Activated CD4-positive, CD25-positive, alpha-beta regulatory T cell treated with anti-CD3 and anti-CD28 coated beads, Interleukin-2, amount 50 U/mL, for 72 hours (primary cell): ENCODE measurements around the gene SETDB1.

Experiments
- DNase-seq: peaks from one replicate; pipeline ENCODE4 v3.0.0; 2021

Gene SETDB1

DNA sequence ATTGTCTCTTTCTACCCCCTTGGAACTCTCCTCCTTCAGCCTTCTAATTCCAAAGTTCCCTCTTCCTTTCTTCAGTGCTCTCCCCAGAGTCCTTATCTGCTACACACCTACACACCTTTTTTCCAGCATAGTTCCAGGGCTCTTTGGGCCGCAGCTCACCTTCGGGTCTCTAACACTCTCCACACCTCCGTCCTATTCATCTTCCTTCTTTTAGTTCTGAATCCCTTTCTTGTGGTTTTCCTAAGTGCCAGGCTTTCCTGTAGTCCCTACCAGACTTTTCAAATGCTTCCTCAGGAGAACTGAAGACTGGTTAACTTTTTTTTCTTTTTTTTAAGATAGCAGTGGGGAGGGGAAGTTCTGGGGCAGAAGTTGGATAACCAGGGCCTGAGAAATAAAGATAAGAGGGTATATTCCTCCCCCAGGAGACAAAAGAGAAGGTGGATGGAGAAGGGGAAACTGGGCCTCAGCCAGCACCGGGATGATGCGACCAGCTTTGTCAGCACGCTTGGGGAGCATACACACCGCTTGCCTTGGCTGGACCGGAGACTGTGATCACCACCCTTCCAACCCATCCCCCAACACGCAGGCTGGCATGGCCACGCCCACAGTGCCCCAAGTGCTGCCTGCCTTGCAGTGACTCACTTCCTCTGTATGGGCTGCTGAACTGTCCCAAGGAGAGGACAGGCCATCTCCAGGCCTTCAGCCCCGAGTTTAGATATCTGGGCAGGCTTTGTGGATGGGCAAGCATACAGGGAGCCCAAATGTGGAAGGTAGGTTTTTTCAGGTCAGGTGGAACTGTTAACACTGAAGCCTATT, 50.9 kb downstream of the SETDB1 start:
- DNase-seq, result peak; percentile 81

DNA sequence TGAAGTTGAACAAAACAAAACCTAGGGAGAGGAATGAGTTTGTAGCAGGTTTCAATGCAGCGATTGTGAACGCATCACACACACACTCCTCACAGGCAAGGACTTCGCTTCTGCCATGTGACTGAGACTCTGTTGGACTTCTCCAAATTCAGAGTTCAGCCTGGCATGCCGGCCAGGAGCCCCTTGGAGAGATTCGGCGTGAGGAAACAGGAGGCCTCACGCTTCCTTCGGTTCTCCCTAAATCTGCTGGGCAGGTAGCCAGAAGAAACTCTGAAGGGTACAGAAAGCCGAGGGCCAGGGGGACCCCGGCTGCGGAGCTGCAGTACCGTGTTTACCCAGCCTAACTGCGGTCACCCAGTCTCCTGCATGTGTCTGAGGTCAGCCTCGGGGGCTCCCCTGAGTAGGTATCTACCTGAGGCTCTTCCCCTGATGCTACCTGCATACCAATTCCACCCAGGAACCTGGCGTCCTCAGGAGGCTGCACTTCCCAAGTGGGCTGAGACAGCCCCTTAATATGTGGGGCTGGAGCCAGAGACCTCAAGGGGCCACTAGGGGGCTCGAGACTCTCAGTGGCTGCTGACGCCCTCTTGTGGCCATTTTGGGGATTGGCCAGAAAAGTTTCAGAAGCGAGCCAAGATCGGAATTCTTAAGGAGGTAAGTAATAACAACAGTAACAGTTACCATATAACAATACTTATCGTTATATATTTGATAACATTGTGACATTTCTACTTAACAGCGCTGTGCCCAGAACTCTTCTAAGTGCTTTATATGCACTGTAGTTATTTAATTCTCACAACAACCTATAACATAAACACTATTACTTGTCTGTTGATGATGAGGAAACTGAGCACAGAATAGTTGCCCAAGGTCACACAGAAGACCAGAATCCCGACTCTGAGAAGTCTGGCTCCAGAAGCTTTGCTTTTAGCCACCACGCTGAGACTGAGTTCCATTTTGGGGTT, 53.2 kb downstream of the SETDB1 start:
- DNase-seq, result peak; percentile 80

DNA sequence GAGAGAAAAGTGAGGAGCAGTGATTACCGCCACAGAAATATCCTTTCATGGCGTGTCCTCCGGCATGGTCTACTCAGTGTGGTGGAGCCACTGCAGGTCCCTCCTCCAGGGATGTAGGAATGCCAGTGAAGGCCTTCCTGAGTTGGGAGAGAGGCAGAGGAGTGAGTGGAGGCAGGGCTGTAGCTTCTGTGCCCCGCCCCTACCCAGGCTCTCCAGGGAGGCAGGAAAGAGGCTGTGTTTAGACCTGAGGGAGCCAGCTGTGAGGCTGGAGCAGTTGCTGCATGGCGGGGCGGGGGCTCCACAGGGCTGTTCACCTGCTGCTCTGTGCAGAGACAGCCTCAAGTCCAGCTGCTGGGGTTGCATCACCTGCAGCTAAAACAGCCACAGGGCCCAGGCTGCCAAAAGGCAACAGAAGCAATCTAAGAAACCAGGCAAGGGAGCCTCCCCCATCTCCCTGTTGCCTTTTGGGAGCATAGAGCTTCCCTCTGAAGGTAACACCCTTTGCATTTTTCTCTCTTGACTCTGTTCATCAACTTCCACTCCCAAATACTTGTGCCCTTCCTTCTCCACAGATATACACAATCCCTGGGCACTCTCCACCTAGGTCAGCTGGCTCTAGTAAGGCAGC, 55.1 kb downstream of the SETDB1 start:
- no peak for DNase-seq

DNA sequence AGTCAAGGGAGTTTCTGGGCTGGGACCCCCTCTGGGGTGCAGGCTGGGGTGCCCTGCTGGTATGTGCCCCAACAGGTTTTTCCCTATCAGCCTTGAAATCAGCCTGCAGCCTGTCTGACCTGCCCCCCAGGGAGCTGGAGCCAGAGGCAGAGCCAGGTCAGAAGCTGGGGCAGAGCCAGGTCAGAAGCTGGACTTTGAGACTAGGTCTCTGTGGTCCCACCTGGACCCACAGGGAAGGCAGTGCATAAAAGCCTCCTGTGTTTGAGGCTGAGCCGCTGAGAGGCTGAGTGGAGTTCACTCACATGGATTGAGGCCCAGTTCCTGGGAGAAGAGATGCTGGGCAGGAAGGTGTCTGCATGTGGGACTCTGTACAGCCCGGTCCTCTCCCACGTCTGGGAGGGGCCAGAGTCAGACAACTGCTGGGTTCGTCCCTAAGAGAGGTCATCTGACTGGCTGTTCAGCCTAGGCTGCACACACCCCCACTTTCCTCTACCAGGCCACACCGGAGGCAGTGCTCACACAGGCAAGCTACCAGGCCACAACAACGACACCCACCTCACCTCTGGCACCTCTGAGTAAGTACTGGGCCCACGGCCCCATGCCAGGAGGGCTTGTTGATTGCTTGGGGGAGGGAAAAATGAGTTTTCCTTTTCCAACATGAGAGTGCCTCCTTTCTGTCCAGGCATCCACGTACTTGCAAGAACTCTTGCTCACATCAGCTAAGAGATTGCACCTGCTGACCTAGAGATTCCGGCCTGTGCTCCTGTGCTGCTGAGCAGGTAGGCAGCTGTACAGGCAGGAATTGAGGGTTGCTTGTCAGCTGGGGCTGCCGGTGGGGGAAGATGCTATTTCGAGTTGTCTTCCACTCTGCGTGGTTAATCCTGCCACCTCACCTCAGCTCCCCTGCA, 55.9 kb downstream of the SETDB1 start, which contains the start of gene ANXA9:
ANXA9 (plus strand) TSS at position 488 of the 908 bp plus-strand sequence. CDS start 814 bp downstream, outside the sequence.
- no peak for DNase-seq

DNA sequence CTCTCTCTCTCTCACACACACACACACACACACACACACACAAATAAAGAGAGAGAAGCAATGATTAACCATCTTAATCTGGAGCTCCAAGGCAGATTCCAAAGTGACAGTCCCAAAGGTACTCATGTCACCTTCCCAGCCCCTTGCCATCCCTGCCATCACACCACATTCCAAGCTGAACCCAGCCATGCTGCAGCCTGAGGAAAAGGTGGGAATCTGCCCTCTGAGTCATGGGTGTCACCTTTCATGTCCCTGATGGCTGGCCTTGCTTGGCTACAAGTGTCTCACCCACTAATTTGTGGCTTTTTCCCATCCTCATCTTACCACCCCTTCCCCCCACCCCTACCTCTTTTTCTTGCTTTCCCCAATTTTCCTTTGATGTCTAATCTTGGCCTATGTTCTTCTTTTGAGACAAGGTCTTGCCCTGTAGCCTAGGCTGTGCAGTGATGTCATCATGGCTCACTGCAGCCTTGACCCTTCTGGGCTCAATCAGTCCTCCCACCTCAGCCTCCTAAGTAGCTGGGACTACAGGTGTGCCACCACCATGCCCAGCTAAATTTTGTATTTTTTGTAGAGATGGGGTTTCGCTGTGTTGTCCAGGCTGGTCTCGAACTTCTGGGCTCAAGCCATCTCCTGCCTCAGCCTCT, 59.1 kb downstream of the SETDB1 start:
- no peak for DNase-seq

DNA sequence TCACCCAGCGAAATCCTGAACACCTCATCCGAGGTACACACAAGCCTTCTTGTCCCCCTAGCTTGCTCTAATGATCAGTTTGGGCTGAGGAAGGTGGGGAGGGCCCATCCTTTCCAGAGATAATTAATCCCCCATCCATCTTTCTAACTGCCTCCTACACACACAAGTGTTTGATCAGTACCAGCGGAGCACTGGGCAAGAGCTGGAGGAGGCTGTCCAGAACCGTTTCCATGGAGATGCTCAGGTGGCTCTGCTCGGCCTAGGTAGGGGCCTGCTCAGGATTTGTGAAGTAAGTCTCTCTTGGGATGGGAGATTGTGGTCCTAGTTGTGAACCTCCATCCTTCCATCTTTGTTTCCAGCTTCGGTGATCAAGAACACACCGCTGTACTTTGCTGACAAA, 61.8 kb downstream of the SETDB1 start:
- DNase-seq, result no peak

DNA sequence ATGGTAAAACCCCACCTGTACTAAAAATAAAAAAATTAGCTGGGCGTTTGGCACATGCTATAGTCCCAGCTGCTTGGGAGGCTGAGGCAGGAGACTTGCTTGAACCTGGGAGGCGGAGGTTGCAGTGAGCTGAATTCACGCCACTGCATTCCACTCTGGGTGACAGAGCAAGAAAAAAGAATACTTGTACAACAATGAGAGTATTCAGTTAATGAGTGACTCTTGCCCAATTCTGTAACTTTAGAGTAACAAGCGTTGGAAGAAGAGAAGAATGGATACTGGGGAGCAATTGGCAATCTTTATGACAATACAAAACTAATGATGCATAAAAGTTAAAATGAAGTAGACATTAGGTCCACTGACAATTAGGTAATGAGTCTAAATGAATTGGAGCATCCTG, 66.5 kb downstream of the SETDB1 start:
- DNase-seq, result no peak

DNA sequence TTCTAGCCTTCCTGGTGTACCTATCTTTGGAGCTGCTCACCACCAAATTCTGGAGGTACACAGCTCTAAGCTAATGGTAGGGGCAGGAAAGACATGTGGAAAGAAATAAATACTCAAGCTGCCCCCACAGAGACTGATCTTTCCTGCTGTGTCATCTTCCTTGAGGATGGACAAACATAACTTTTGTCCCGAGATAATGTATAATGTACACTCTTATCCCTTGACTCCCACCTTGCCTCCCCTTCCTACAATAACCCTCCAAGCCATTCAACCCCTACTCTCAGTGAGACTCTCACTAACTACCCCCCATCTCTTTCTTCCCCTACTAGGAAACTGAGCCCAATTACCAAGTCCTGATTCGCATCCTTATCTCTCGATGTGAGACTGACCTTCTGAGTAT, 68.1 kb downstream of the SETDB1 start:
- DNase-seq, result no peak

DNA sequence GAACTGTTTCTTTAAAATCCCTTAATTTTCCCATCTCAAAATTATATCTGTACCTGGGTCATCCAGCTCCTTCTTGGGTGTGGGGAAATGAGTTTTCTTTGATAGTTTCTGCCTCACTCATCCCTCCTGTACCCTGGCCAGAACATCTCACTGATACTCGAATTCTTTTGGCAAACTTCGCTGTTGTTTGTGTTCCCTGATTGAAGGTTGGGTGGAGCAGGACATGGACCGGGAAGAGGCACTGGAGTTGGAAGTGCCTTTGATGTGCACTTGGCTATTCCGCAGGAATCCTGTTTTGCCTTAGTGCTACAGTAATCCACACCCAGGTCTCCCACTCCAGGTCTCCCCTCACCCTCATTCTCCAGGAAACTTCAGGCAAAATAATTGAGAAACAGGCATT, 69.3 kb downstream of the SETDB1 start:
- no peak for DNase-seq

DNA sequence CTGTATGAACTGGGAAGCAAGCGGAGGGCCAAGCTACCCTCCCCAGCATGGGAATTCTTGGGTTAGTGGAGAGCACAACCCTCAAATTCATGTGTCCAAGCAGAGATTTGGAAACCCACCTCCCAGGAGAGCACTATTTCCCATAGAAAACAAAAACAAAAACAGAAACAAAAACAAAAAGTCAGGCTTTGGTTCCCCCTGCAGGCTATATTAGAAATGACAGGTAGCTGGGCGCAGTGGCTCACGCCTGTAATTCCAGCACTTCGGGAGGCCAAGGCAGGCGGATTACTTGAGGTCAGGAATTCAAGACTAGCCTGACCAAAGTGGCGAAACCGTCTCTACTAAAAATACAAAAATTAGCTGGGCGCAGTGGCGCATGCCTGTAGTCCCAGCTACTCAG, 69.7 kb downstream of the SETDB1 start:
- no peak for DNase-seq

DNA sequence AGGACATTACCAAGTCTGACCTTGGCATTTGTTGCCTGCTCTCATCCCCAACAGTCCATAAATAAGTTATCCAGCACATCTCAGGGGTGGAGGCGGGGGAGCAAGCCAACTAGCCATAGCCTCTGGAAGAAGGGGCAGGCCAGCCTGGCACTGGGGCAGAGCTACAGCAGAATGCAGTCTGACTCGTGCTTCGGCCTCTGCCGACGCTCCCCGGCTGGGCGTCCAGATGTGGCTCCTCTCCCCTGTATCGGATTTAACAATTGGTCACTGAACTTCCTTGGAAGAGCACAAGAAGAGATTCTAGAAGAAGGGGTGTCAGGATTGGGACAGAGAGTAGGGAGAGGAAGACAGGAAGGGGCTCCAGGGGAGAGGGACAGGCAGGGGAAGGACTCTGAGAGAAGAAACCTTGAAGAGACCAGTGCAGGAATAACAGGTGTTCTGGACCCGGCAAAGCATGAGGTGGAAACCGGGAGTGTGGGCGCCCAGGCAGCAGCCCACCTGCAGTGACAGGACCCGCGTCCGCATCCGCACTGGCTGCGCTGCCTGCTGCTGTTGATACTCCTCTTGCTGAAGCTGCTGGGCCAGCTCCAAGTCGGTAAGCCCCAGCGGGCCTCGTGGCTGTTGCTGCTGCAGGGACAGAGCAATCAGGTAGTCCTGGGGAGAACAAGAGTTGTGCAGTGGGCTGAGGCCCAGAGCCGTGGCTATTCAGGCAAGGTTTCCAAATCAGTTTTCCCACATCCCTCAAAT, 71.1 kb downstream of the SETDB1 start:
- DNase-seq, result no peak

DNA sequence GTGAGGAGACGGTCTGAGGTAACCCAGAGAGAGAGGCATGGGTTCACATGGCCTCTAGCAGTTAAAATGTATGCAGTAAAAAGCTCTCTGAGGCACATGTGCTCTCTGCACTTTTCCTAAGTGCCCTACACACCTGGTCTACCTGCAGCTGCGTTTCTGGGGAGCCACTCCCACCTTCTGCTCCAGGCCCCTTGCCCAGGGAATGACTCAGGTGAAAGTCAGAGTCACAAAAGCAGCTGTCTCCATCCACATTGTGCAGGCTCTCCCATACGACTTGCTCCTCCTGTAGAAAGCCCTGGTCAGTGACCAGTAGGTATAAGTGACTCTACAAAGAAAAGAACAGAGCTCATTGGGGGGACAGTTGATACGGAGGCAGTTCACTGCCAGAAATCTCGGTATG, 71.8 kb downstream of the SETDB1 start:
- no peak for DNase-seq

DNA sequence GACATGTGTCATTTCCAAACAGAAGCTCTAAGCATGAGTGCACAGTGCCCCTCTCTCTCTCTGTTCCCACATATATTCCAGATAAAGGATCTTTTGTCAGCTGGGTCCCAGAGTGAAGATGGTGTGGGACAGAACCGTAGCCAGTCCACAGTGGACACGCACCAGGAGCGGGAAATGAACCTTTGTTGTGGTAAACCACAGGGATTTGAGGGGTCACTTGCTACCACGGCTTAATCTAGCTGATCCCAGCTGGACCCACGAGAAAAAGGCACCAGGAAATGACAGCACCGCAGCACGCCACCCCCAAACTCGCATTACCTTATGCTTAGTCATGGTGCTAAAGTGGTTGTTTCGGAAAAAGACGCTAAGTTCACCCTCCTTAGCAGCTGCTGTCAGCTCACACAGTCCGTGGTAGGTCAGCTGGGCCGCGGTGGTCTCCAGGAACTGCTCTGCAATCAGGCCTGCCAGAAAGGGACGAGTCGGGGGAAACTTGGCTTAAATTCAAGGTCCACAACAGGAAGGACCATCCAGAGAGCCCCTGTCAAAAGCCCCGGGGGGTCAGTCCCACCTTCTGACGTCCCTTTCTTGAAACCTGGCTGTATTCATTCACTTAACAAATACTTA, 73.0 kb downstream of the SETDB1 start:
- no peak for DNase-seq

DNA sequence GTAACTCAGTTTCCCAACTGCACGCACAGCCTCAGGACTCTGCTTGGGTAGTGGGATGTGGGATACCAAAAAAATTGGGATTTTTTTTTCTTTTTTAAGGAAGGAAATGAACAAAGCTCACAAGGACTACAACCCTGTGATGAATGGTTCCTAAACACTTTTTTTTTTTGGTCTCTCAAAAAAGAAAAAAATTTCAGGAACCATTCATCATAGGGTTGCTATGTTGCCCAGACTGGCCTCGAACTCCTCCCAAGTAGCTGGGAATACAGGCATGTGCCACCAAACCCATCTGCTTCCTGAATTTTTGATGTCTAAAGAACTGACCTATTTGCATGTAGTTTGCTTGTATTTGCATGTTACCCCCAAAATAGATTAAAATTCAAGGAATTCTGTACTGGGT, 73.8 kb downstream of the SETDB1 start:
- DNase-seq, result no peak

DNA sequence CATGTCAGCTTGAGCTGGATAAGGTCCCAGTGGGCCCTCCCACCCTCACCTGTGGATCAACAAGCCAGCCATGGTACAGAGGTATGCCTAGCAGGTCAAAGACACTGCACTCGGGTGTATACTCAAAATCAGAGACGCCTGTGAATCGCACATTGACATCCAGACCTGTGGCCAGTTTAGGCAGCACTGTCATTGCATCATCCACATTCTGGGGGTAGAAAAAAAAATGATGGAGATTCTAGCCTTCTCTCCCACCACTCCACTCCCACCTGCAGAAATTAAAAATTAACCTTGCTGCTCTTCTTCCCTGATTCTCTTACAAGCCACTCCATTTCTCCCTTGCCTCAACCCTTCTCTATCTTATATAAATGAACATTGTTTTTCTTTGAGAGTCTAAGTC, 74.2 kb downstream of the SETDB1 start:
- DNase-seq, result no peak

DNA sequence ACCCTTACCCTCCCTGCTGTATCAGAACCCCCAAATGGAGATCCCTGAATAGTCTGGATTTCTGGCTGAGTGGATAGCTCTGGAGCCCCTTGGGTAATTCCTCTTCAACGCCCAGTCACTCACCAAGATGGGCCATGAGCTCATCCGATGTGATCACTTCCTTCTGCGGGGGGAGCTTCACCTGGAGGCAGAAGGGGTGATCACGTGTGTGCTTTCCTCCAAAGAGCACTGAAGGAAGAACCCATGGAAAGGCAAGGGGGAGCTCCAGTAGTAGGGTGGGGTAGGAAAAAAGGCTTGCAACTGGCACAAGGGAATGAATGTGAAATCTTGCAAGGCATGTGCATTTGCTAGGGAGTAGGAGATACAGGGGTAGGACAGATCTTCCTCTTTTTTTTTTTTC, 75.4 kb downstream of the SETDB1 start:
- no peak for DNase-seq

DNA sequence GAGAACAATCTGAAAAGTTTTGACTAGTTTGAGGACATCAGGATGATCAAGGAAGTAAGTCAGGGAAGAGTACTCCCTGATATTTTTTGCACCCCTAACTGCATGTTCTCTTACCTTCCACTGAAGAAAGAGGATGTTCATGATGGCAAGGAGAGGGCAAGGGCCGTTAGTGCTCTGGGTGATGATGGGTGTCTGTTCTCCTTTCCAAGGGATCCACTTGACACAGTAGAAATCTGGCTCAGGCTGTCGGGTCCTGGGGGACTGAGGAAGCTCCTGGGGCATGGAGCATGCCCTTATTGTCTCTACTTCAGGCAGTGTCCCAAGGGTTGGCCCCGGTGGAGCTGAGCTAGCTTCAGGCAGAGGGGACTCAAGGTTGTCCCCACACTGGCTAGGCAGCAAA, 75.9 kb downstream of the SETDB1 start:
- no peak for DNase-seq

DNA sequence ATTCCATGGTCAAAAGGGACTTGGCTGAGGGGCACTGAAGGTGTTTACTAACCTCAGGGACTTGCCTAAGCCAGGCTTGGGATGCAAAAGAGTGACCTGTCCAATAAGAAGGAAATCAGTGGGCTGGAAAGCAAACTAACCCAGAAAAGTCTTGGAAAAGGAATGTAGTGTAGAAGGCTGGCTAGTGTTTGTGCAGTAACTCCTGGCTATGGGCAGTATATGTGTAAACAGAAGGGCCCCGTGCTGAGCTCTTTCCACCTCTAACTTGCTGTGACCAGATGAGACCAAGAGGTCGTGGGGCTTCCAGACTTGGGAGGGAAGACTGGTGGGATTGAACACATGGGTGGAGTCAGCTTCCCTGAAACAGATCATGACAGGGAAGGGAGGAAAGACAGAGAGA, 76.4 kb downstream of the SETDB1 start:
- no peak for DNase-seq

DNA sequence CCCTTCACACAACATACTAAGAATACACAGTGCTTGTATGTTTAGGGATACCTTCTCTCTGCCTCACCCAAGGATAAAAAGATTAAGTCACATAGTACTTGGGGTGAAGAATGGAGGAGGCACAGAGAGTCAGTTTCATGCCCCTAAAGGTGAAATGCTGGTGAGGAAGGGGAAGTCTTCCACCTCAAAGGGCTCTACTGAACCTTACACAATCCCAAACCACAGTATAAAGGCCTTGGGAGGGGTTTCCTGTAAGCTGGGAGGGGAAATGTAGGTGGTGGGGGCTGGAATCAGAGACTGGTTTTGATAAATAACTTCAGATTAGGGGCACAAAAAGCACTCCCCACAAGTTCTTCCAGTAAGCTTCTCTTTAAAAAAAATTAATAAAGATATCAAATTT, 77.0 kb downstream of the SETDB1 start:
- no peak for DNase-seq

DNA sequence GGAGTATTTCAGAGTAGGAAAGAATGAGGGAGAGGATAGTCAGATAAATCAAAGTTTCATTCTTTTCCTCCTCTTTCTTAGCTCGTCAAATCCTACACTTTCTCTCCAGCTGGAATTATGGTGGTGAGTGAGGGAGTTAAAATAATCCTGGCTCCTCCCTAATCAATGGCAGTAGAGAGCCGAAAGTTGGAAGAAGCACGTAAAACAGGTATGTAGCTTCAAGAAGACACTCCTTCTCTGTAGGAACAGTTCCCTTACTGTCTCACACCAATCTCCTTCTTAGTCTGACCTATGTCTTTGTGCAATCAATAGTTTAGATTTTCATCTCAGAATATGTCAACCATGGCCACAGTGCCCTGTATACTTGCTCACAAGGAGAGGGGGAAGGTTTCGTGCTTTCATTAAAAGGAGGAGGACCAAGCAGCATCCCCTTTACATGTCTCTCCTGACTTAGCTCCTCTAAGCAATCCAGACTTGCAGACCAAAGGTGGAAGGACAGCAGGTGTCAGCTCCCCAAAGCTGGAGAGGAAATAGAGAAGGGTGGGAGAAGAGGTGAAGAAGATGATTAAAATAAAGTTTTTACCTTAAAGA, 79.7 kb downstream of the SETDB1 start:
- DNase-seq, result no peak
